Ishikawa (cell line): ENCODE data around the gene PTPN2.

Source experiments
- CEBPB ChIP-seq: IDR thresholded peaks from 2 replicates; pipeline ENCODE4 v1.6.1; 2012
- EGR1 ChIP-seq: IDR thresholded peaks from 2 replicates; pipeline ENCODE4 v1.6.1; 2012
- EP300 ChIP-seq: IDR thresholded peaks from 2 replicates; pipeline ENCODE4 v1.6.1; 2012; ENCODE audit warnings: borderline replicate concordance
- FOXM1 ChIP-seq: IDR thresholded peaks from 2 replicates; pipeline ENCODE4 v1.6.1; 2012; ENCODE audit warnings: low read depth, borderline replicate concordance
- NFIC ChIP-seq: IDR thresholded peaks from 2 replicates; pipeline ENCODE4 v1.6.1; 2012
- RAD21 ChIP-seq: IDR thresholded peaks from 2 replicates; pipeline ENCODE4 v1.6.1; 2012; ENCODE audit warnings: low read depth
- TCF12 ChIP-seq: IDR thresholded peaks from 2 replicates; pipeline ENCODE4 v1.6.1; 2012; ENCODE audit warnings: low read depth
- TEAD4 ChIP-seq: IDR thresholded peaks from 2 replicates; pipeline ENCODE4 v1.6.1; 2012
- YY1 ChIP-seq: IDR thresholded peaks from 2 replicates; pipeline ENCODE4 v1.6.1; 2012; ENCODE audit warnings: low read depth
- ZBTB7A ChIP-seq: IDR thresholded peaks from 2 replicates; pipeline ENCODE4 v1.6.1; 2012; ENCODE audit warnings: low read depth
- TF ChIP-seq, protein P1 (sequence below): IDR thresholded peaks from 2 replicates; pipeline ENCODE4 v1.6.1; 2012
- TF ChIP-seq, protein P2 (sequence below): IDR thresholded peaks from 2 replicates; pipeline ENCODE4 v1.6.1; 2012; ENCODE audit warnings: low read depth, mild to moderate bottlenecking

DNA sequence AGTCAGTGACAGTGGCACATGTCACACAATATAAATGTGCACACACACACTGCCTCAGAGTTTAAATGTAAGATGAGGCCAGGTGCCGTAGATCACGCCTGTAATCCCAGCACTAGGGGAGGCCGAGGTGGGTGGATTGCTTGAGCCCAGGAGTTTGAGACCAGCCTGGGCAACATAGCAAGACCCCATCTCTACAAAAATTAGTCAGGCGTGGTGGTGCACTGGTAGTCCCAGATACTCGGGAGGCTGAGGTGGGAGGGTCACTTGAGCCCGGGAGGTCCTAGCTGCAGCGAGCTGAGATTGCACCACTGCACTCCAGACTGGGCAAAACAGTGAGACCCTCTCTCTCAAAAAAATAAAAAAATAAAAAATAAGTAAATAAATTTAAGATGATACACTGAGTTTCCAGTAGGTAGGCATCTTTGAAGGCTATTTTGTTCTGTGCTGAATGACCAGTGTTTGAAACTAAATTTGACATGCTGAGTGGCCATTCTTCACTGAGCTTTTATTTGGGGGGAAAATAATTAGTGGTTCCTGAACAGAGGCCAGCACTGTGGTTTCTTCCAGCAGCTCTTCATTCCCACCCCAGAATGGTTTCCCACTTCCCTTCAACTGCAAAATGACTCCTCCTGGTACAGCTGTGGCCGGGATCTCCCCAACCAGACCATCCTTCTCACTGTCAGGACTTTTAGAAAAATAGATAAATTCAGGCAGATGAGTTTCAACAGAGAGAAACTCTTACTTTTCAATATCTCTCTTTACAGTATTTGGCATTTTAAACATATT, 136.3 kb downstream of the PTPN2 start:
- no peak for TF ChIP-seq EP300
- no peak for TF ChIP-seq CEBPB
- TF ChIP-seq, protein P1, sequence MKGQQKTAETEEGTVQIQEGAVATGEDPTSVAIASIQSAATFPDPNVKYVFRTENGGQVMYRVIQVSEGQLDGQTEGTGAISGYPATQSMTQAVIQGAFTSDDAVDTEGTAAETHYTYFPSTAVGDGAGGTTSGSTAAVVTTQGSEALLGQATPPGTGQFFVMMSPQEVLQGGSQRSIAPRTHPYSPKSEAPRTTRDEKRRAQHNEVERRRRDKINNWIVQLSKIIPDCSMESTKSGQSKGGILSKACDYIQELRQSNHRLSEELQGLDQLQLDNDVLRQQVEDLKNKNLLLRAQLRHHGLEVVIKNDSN: no peak
- no peak for TF ChIP-seq RAD21
- no peak for TF ChIP-seq FOXM1
- TF ChIP-seq YY1: no peak
- TF ChIP-seq, protein P2, sequence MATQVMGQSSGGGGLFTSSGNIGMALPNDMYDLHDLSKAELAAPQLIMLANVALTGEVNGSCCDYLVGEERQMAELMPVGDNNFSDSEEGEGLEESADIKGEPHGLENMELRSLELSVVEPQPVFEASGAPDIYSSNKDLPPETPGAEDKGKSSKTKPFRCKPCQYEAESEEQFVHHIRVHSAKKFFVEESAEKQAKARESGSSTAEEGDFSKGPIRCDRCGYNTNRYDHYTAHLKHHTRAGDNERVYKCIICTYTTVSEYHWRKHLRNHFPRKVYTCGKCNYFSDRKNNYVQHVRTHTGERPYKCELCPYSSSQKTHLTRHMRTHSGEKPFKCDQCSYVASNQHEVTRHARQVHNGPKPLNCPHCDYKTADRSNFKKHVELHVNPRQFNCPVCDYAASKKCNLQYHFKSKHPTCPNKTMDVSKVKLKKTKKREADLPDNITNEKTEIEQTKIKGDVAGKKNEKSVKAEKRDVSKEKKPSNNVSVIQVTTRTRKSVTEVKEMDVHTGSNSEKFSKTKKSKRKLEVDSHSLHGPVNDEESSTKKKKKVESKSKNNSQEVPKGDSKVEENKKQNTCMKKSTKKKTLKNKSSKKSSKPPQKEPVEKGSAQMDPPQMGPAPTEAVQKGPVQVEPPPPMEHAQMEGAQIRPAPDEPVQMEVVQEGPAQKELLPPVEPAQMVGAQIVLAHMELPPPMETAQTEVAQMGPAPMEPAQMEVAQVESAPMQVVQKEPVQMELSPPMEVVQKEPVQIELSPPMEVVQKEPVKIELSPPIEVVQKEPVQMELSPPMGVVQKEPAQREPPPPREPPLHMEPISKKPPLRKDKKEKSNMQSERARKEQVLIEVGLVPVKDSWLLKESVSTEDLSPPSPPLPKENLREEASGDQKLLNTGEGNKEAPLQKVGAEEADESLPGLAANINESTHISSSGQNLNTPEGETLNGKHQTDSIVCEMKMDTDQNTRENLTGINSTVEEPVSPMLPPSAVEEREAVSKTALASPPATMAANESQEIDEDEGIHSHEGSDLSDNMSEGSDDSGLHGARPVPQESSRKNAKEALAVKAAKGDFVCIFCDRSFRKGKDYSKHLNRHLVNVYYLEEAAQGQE: no peak
- TF ChIP-seq NFIC: no peak
- no peak for TF ChIP-seq TEAD4
- TF ChIP-seq EGR1: no peak
- TF ChIP-seq ZBTB7A: no peak
- TF ChIP-seq TCF12: no peak
